ENCODE results near the gene CD300LB.

- TF ChIP-seq CTCF (IDR thresholded peaks at IDR 0.05 in 8 of 11, conservative IDR thresholded peaks at IDR 0.05 in 3 of 11) (no peak), POLR2A (IDR thresholded peaks at IDR 0.05) (no peak), POLR2AphosphoS5 (IDR thresholded peaks at IDR 0.05) (no peak)
Measured at GRCh38 chr17:74555427-74555940, 24.2 kb upstream of the CD300LB start.

All from spleen (tissue), 7 donors.